ENCODE data around the gene LCLAT1.
"Not testable (repeated sequence)": the region's sequence is repeated elsewhere in the genome, so short reads cannot be mapped to it uniquely, and the experiment has no call there.

The LCLAT1 gene

GRCh38 chr2:30456579-30456978 is 9.5 kb downstream of the LCLAT1 start:
- WGBS, 2 experiments (ENCODE audit: insufficient coverage in 2 of 2), result 89 to 92% methylated on average over 1 of the region's 2 CpGs
- Histone ChIP-seq H3K4me3 (ENCODE audit: extremely low read depth, insufficient read depth, low read length, poor library complexity, severe bottlenecking) (no peak overlapping the region), H3K27ac (ENCODE audit: low read depth, low read length, severe bottlenecking) (no peak overlapping the region), H3K4me1 (ENCODE audit: control insufficient read depth, insufficient read depth, low read length, poor library complexity, severe bottlenecking) (no peaks in the 10 kb centered on the region), H3K36me3 (ENCODE audit: control insufficient read depth, insufficient read depth, low read length) (no peaks in the 10 kb centered on the region), H3K9me3 (ENCODE audit: control insufficient read depth, low read length) (no peaks in the 10 kb centered on the region)

- H3K27ac ChIP-seq (ENCODE audit: low read depth, low read length, severe bottlenecking), result no peak overlapping the region
- H3K9me3 ChIP-seq (ENCODE audit: control insufficient read depth, low read length), result no peaks in the 10 kb centered on the region
- H3K4me3 ChIP-seq (ENCODE audit: extremely low read depth, insufficient read depth, low read length, poor library complexity, severe bottlenecking), result no peak overlapping the region
- no peaks in the 10 kb centered on the region for H3K36me3 ChIP-seq (ENCODE audit: control insufficient read depth, insufficient read depth, low read length)
- no peaks in the 10 kb centered on the region for H3K4me1 ChIP-seq (ENCODE audit: control insufficient read depth, insufficient read depth, low read length, poor library complexity, severe bottlenecking)
Measured at GRCh38 chr2:30457296-30457695, 10.2 kb downstream of the LCLAT1 start.

GRCh38 chr2:30459140-30459539 is 12.1 kb downstream of the LCLAT1 start:
- Histone ChIP-seq H3K4me1 (ENCODE audit: control insufficient read depth, insufficient read depth, low read length, poor library complexity, severe bottlenecking) (no peaks in the 10 kb centered on the region), H3K36me3 (ENCODE audit: control insufficient read depth, insufficient read depth, low read length) (no peaks in the 10 kb centered on the region), H3K4me3 (ENCODE audit: extremely low read depth, insufficient read depth, low read length, poor library complexity, severe bottlenecking) (no peak overlapping the region), H3K27ac (ENCODE audit: low read depth, low read length, severe bottlenecking) (no peak overlapping the region), H3K9me3 (ENCODE audit: control insufficient read depth, low read length) (no peaks in the 10 kb centered on the region)
- 40 to 100% methylated on average over 1 to 2 of the region's 2 CpGs for WGBS, 2 experiments (ENCODE audit: insufficient coverage in 2 of 2)

DNA sequence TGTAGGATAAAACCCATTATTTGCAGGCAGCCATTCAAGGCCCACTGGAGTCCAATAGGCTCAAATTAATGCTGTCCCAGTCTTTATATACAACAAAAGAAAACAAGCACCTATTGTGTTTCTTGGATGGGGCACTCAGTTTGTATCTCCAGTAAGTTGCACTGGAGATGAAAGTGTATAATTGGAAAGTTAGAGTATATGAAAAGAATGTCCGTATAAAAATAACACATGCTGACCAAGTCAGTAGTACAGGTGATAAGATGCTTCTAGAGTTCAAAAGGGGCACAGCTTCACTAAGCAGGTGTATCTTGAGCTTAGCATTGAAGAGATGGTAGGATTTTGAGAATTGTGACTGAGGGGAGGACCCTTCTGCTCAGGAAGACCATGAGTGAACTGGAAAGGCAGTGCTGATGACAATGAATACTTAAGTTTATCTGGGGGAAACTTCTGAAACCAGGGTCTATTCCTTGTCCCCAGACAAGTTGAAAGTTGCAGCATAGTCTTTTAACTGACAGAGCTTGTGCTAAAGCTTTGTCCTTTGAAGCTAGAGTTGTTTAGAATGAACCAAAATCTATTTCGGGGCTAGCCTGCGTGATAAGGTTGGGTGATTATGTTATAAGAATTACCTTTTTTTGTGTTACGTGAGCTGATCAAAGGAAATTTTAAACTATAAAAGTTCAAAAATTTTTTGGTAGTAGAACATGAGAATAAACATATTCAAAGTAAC is 15.2 kb downstream of the LCLAT1 start:
- no peaks in the 10 kb centered on the region for H3K9me3 ChIP-seq (ENCODE audit: control insufficient read depth, low read length)
- no peaks in the 10 kb centered on the region for H3K4me1 ChIP-seq (ENCODE audit: control insufficient read depth, insufficient read depth, low read length, poor library complexity, severe bottlenecking)
- no peak overlapping the region for H3K27ac ChIP-seq (ENCODE audit: low read depth, low read length, severe bottlenecking)
- 90 to 93% methylated on average over 1 to 3 of the region's 4 CpGs for WGBS, 2 experiments (ENCODE audit: insufficient coverage in 2 of 2)
- no peaks in the 10 kb centered on the region for H3K36me3 ChIP-seq (ENCODE audit: control insufficient read depth, insufficient read depth, low read length)
- H3K4me3 ChIP-seq (ENCODE audit: extremely low read depth, insufficient read depth, low read length, poor library complexity, severe bottlenecking), result no peak overlapping the region

DNA sequence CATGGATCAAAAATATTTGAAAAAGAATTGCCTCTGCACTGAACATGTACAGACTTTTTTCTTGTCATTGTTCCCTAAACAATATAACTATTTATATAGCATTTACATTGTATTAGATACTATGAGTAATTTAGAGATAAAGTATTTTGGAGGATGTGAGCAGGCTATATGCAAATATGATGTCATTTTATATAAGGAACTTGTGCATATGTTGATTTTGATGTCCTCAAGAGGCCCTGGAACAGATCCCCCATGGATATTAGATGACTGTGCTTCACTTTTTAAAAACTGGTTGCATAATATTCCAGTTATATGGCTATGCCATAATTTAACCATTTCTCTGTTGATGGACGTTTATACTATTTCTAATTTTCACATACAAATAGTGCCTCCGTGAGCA is 16.5 kb downstream of the LCLAT1 start:
- no peaks in the 10 kb centered on the region for H3K9me3 ChIP-seq (ENCODE audit: control insufficient read depth, low read length)
- H3K4me1 ChIP-seq (ENCODE audit: control insufficient read depth, insufficient read depth, low read length, poor library complexity, severe bottlenecking), result no peaks in the 10 kb centered on the region
- no peak overlapping the region for H3K27ac ChIP-seq (ENCODE audit: low read depth, low read length, severe bottlenecking)
- H3K4me3 ChIP-seq (ENCODE audit: extremely low read depth, insufficient read depth, low read length, poor library complexity, severe bottlenecking), result no peak overlapping the region
- no CpG with 5 or more reads among the region's 2 CpGs for WGBS, 2 experiments (ENCODE audit: insufficient coverage in 2 of 2)
- H3K36me3 ChIP-seq (ENCODE audit: control insufficient read depth, insufficient read depth, low read length), result no peaks in the 10 kb centered on the region

DNA sequence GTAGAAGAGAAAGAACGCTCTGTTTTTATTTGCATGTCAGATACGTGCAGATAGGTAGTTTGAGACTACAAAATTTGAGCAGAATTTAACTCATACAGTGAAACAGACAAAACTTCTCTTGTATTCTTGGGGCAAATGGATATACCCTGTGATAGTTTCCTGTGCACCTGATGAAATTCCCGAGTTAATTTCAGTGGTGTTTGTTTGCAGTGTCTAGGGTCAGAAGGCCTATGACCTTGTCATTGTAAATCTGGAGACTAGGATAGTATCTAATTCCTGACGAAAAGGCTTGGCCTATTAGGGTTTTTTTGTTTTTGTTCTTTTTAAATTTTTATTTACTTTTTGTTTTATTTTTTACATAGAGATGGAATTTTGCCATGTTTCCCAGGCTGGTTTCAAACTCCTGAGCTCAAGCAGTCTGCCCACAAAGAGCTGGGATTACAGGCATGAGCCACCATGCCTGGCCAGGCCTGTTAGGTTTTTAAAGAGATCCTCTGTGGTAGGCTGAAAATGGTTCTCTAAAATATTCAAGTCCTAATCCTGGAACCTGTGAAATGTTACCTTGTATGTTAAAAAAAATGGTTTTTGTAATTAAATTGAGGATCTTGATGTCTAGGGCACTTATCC is 17.6 kb downstream of the LCLAT1 start:
- Histone ChIP-seq H3K4me3 (ENCODE audit: extremely low read depth, insufficient read depth, low read length, poor library complexity, severe bottlenecking) (no peak overlapping the region), H3K27ac (ENCODE audit: low read depth, low read length, severe bottlenecking) (no peak overlapping the region), H3K36me3 (ENCODE audit: control insufficient read depth, insufficient read depth, low read length) (no peaks in the 10 kb centered on the region), H3K9me3 (ENCODE audit: control insufficient read depth, low read length) (no peaks in the 10 kb centered on the region), H3K4me1 (ENCODE audit: control insufficient read depth, insufficient read depth, low read length, poor library complexity, severe bottlenecking) (no peaks in the 10 kb centered on the region)
- 83 to 95% methylated on average over 1 to 3 of the region's 4 CpGs for WGBS, 2 experiments (ENCODE audit: insufficient coverage in 2 of 2)

DNA sequence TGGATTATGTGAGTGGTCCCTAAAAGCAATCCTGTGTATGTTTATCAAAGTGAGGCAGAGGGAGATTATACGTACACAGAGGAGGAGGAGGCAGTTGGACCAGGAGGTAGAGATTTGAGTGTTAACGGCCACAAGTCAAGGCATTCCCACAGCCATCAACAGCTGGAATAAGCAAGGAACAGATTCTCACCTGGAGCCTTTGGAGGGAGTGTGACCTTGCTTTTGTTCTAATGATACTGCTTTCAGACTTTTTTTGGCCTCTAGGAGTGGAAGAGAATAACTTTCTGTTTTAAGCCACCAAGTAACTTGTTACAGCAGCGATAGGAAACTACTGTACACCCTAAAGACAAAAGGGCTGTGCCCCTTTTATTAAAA is 18.1 kb downstream of the LCLAT1 start:
- no peaks in the 10 kb centered on the region for H3K36me3 ChIP-seq (ENCODE audit: control insufficient read depth, insufficient read depth, low read length)
- no peak overlapping the region for H3K27ac ChIP-seq (ENCODE audit: low read depth, low read length, severe bottlenecking)
- H3K9me3 ChIP-seq (ENCODE audit: control insufficient read depth, low read length), result no peaks in the 10 kb centered on the region
- no peaks in the 10 kb centered on the region for H3K4me1 ChIP-seq (ENCODE audit: control insufficient read depth, insufficient read depth, low read length, poor library complexity, severe bottlenecking)
- 78 to 85% methylated on average over 2 of the region's 3 CpGs for WGBS, 2 experiments (ENCODE audit: insufficient coverage in 2 of 2)
- no peak overlapping the region for H3K4me3 ChIP-seq (ENCODE audit: extremely low read depth, insufficient read depth, low read length, poor library complexity, severe bottlenecking)

- WGBS, 2 experiments (ENCODE audit: insufficient coverage in 2 of 2), result no CpG with 5 or more reads among the region's 1 CpG
- Histone ChIP-seq H3K4me1 (ENCODE audit: control insufficient read depth, insufficient read depth, low read length, poor library complexity, severe bottlenecking) (no peaks in the 10 kb centered on the region), H3K27ac (ENCODE audit: low read depth, low read length, severe bottlenecking) (no peak overlapping the region), H3K36me3 (ENCODE audit: control insufficient read depth, insufficient read depth, low read length) (no peaks in the 10 kb centered on the region), H3K4me3 (ENCODE audit: extremely low read depth, insufficient read depth, low read length, poor library complexity, severe bottlenecking) (no peak overlapping the region), H3K9me3 (ENCODE audit: control insufficient read depth, low read length) (no peaks in the 10 kb centered on the region)
Measured at GRCh38 chr2:30466216-30466615, 19.2 kb downstream of the LCLAT1 start.

- not testable (repeated sequence) for H3K27ac ChIP-seq (ENCODE audit: low read depth, low read length, severe bottlenecking); H3K9me3 ChIP-seq (ENCODE audit: control insufficient read depth, low read length); H3K36me3 ChIP-seq (ENCODE audit: control insufficient read depth, insufficient read depth, low read length); H3K4me3 ChIP-seq (ENCODE audit: extremely low read depth, insufficient read depth, low read length, poor library complexity, severe bottlenecking); H3K4me1 ChIP-seq (ENCODE audit: control insufficient read depth, insufficient read depth, low read length, poor library complexity, severe bottlenecking)
- WGBS, 2 experiments (ENCODE audit: insufficient coverage in 2 of 2), result no CpG with 5 or more reads among the region's 8 CpGs
Measured at GRCh38 chr2:30467062-30467826, 20.2 kb downstream of the LCLAT1 start.

DNA sequence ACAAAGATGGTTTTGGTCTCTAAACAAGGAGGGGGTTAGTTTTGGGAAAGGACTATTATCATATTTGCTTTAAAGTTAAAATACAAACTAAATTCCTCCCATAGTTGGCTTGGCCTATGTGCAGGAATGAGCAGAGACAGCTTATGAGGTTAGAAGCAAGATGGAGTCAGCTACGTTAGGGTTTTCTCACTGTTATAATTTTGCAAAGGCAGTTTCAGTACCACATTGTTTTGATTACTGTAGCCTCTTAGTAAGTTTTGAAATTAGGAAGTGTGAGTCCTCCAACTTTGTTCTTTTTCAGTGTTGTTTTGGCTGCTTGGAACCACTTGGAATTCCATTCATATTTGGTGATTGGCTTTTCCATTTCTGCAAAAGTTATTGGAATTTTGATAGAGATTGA is 23.4 kb downstream of the LCLAT1 start:
- no peaks in the 10 kb centered on the region for H3K9me3 ChIP-seq (ENCODE audit: control insufficient read depth, low read length)
- H3K27ac ChIP-seq (ENCODE audit: low read depth, low read length, severe bottlenecking), result no peak overlapping the region
- no peak overlapping the region for H3K4me3 ChIP-seq (ENCODE audit: extremely low read depth, insufficient read depth, low read length, poor library complexity, severe bottlenecking)
- WGBS, 2 experiments (ENCODE audit: insufficient coverage in 2 of 2), result 80 to 100% methylated on average over 1 of the region's 1 CpG
- no peaks in the 10 kb centered on the region for H3K36me3 ChIP-seq (ENCODE audit: control insufficient read depth, insufficient read depth, low read length)
- H3K4me1 ChIP-seq (ENCODE audit: control insufficient read depth, insufficient read depth, low read length, poor library complexity, severe bottlenecking), result no peaks in the 10 kb centered on the region

GRCh38 chr2:30472326-30472725 is 25.3 kb downstream of the LCLAT1 start:
- Histone ChIP-seq H3K4me3 (ENCODE audit: extremely low read depth, insufficient read depth, low read length, poor library complexity, severe bottlenecking) (no peak overlapping the region), H3K4me1 (ENCODE audit: control insufficient read depth, insufficient read depth, low read length, poor library complexity, severe bottlenecking) (no peaks in the 10 kb centered on the region), H3K27ac (ENCODE audit: low read depth, low read length, severe bottlenecking) (no peak overlapping the region), H3K9me3 (ENCODE audit: control insufficient read depth, low read length) (no peaks in the 10 kb centered on the region), H3K36me3 (ENCODE audit: control insufficient read depth, insufficient read depth, low read length) (no peaks in the 10 kb centered on the region)

Data from mesodermal cell (in vitro differentiated cells).